Sigmoid colon (tissue), 7 donors: ENCODE results near the gene LDLRAD4. TPM values are rescaled to one million over a fixed set of nuclear protein-coding genes. Genes with fewer than 3 reads are reported as not detected.

Experiments
- DNase-seq: peaks from one replicate; pipeline ENCODE4 v3.0.0-alpha.2; 2019
- H3K27ac ChIP-seq, 4 donors: fragments of 200-600 bp; sonication (generic); one replicate each; pipeline ENCODE4 v1.5.1; 2016 to 2019; ENCODE audit warnings: mild to moderate bottlenecking in 1 of 4
- H3K27me3 ChIP-seq, 3 donors: fragments of 200-600 bp; sonication (generic); one replicate each; pipeline ENCODE4 v1.5.1; 2019; ENCODE audit warnings: mild to moderate bottlenecking in 1 of 3
- H3K36me3 ChIP-seq, 4 donors: fragments of 200-600 bp; sonication (generic); one replicate each; pipeline ENCODE4 v1.5.1; 2016 to 2019
- H3K4me1 ChIP-seq, 4 donors: fragments of 200-600 bp; sonication (generic); one replicate each; pipeline ENCODE4 v1.5.1; 2017 to 2019
- H3K4me3 ChIP-seq, 4 donors: fragments of 200-600 bp; sonication (generic); one replicate each; pipeline ENCODE4 v1.5.1; 2017 to 2019; ENCODE audit warnings: mild to moderate bottlenecking in 2 of 4, moderate library complexity in 1 of 4
- H3K9me3 ChIP-seq, 4 donors: fragments of 200-600 bp in 3 of 4; sonication (generic) in 3 of 4; one replicate each; pipeline versions ENCODE4 v1.5.1 to v1.6.1; 2013 to 2019
- EP300 ChIP-seq, 4 donors: sonication (generic); formaldehyde crosslinking; IDR thresholded peaks; one replicate each; pipeline ENCODE4 v1.6.1; 2017; ENCODE audit warnings: antibody characterized with exemption in 4 of 4
- POLR2A ChIP-seq, 2 donors: fragments of 450-650 bp; IDR thresholded peaks; one replicate each; pipeline ENCODE4 v1.6.1; 2016; ENCODE audit warnings: antibody characterized with exemption in 2 of 2, mild to moderate bottlenecking in 2 of 2, moderate library complexity in 2 of 2
- POLR2AphosphoS5 ChIP-seq, 4 donors: sonication (generic); formaldehyde crosslinking; IDR thresholded peaks; one replicate each; pipeline ENCODE4 v1.6.1; 2017; ENCODE audit warnings: antibody characterized with exemption in 4 of 4
- WGBS, 2 donors: extraction: QIAGEN DNeasy Blood & Tissue Kit; methylation state at CpG; one replicate each; pipeline ENCODE4 v1.1.7; 2013; 5-methylcytosine and 5-hydroxymethylcytosine counted together
- intact Hi-C: fragments of 100-400 bp; cut with DNase I; formaldehyde crosslinking; loops from one replicate; pipeline ENCODE4 v1.15.1; 2023
- polyA plus RNA-seq, 3 donors: library from polyadenylated mRNA; stranded (reverse); fragments of 200-250 nt; gene quantifications; one replicate each; pipeline ENCODE4 v1.2.3, GENCODE V29; 2013
- total RNA-seq, 4 donors: library from RNA; depleted of rRNA; stranded (reverse); fragments of >200 nt; gene quantifications; one replicate each; pipeline ENCODE4 v1.1.0, GENCODE V29; 2016
- TF ChIP-seq, protein P1 (sequence below), 4 experiments: fragments of 450-650 bp in 3 of 4; fragments of 200-600 bp in 1 of 4; IDR thresholded peaks; one replicate each; pipeline ENCODE4 v1.5.1; 2016 to 2019; ENCODE audit warnings: antibody characterized with exemption in 4 of 4, mild to moderate bottlenecking in 3 of 4, moderate library complexity in 2 of 4
- donor health status: healthy with polysubstance abuse.
- donor health status: Bipolar disorder and iron deficiency.
- donor health status: healthy.

Gene LDLRAD4
- total and polyA plus RNA-seq, 7 donors: 1.2 to 28.2 (median 17.2) TPM

DNA sequence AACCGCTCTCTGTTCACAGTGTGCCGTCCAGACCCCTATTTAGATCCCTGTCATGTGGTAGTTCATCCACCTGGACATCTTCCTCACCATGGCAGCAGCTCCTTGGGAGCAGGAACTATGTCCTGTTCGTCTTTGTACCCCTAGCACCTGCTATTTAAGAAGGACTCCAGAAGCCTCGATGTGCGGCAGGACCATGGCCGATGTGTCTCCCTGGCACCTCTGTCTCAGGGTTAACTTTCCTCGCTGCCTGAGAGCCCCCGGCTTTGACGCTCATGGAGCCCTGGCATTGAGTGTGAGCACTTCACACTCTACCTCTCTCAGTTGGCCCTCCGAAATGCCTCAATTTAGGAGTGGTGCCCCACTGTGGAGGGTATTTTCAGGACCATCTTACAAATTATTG lies 355.8 kb downstream of the LDLRAD4 start:
- 95 to 98% methylated on average over 10 of the region's 10 CpGs for WGBS, 2 donors
- Histone ChIP-seq H3K27me3 (no peaks in the 10 kb centered on the region), H3K36me3 (no peaks in the 10 kb centered on the region), H3K27ac (no peak overlapping the region), H3K4me3 (no peak overlapping the region), H3K4me1 (peaks cover 0 to 17% (median 8%) of the 10 kb centered on the region in 4 donors), H3K9me3 (no peaks in the 10 kb centered on the region)
- intact Hi-C loops: no loop called here
- DNase-seq: no peak
- TF ChIP-seq POLR2A (IDR thresholded peaks at IDR 0.05): no peak
- no peak for TF ChIP-seq POLR2AphosphoS5 (IDR thresholded peaks at IDR 0.05)
- TF ChIP-seq, protein P1, sequence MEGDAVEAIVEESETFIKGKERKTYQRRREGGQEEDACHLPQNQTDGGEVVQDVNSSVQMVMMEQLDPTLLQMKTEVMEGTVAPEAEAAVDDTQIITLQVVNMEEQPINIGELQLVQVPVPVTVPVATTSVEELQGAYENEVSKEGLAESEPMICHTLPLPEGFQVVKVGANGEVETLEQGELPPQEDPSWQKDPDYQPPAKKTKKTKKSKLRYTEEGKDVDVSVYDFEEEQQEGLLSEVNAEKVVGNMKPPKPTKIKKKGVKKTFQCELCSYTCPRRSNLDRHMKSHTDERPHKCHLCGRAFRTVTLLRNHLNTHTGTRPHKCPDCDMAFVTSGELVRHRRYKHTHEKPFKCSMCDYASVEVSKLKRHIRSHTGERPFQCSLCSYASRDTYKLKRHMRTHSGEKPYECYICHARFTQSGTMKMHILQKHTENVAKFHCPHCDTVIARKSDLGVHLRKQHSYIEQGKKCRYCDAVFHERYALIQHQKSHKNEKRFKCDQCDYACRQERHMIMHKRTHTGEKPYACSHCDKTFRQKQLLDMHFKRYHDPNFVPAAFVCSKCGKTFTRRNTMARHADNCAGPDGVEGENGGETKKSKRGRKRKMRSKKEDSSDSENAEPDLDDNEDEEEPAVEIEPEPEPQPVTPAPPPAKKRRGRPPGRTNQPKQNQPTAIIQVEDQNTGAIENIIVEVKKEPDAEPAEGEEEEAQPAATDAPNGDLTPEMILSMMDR (IDR thresholded peaks at IDR 0.05): no peak
- TF ChIP-seq EP300 (IDR thresholded peaks at IDR 0.05): no peak

DNA sequence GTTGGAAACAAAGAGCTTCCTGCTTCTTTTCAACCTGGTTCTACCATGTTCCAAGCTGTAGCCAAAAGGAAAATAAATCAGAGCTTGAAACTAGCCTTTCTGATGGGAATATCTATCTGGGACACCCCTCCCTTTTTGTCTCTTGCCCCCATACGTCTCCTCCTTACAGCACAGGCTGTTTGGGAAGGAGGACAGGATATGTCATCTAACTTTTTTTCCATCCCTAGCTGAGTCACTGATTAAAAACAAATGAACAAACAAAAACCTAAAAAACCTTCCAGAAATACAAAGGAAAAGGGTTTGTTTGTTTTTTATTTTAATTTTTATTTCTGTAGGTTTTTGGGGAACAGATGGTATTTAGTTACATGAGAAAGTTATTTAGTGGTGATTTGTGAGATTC lies 356.2 kb downstream of the LDLRAD4 start:
- intact Hi-C loops: no loop called here
- H3K4me1 ChIP-seq: peaks cover 0 to 21% (median 8%) of the 10 kb centered on the region in 4 donors
- H3K4me3 ChIP-seq: no peak overlapping the region
- no peaks in the 10 kb centered on the region for H3K27me3 ChIP-seq
- H3K36me3 ChIP-seq: no peaks in the 10 kb centered on the region
- no peak for DNase-seq
- 79 to 85% methylated on average over 1 of the region's 1 CpG for WGBS, 2 donors
- no peaks in the 10 kb centered on the region for H3K9me3 ChIP-seq
- no peak overlapping the region for H3K27ac ChIP-seq
- TF ChIP-seq, protein P1 (IDR thresholded peaks at IDR 0.05): no peak
- TF ChIP-seq POLR2A (IDR thresholded peaks at IDR 0.05) (no peak), EP300 (IDR thresholded peaks at IDR 0.05) (no peak), POLR2AphosphoS5 (IDR thresholded peaks at IDR 0.05) (no peak)

DNA sequence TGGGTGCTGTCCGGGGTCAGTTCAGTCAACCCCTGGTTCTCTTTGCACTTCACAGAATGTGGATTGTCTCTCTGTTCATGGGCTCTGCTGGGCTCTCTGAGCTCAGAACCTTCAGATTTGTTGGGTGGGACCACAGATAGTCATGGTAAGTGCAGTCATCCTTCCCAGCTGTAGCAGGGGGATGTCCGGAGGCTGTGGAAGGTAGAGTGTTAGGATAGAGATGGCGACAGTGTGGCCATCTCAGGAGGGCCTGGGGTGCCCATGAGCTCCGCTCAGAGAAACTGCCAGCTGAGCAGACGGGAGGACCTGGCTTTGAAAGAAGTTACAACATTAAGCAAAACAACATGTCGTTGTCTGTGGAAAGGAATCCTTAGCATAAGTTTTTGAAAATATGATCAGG lies 358.0 kb downstream of the LDLRAD4 start:
- H3K9me3 ChIP-seq: no peaks in the 10 kb centered on the region
- H3K4me3 ChIP-seq: no peak overlapping the region
- H3K4me1 ChIP-seq: peaks cover 0 to 30% (median 18%) of the 10 kb centered on the region in 4 donors
- TF ChIP-seq EP300 (IDR thresholded peaks at IDR 0.05) (no peak), POLR2AphosphoS5 (IDR thresholded peaks at IDR 0.05) (no peak), POLR2A (IDR thresholded peaks at IDR 0.05) (no peak)
- TF ChIP-seq, protein P1 (IDR thresholded peaks at IDR 0.05): no peak
- H3K27ac ChIP-seq: peak overlapping the region in 2 of 4 donors; percentile 27 to 50
- intact Hi-C loops: no loop called here
- 86 to 91% methylated on average over 6 of the region's 6 CpGs for WGBS, 2 donors
- no peaks in the 10 kb centered on the region for H3K27me3 ChIP-seq
- DNase-seq: no peak
- H3K36me3 ChIP-seq: no peaks in the 10 kb centered on the region

DNA sequence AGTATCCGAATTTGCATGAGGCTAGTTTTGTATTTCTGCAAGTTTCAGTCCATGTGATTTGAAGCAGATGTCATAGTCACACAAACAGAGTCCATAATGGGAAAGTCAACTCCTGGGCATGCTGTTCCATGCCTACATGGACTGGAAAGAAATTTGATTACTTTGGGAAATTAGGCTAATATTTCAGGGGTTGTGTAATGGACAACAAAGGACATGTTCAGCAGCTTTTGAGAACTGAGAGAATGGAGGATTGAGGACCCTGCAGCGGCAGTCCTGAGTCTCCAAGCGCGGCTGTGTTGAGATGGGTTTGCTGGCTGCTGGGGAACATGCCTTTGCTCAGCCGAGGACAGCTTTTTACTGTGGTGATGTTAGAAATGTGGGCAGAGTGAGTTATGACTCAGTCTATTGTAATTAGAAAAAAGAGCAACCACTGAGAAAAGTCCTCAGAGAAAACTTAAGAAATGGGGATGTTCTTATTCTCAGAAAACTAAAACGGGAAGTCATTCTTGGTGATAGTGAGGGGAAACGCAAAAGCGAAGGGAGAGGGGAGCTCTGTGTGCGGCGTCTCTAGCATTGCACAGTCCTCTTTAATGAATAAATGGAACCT lies 358.6 kb downstream of the LDLRAD4 start:
- WGBS, 2 donors: 43 to 78% methylated on average over 10 of the region's 10 CpGs
- Histone ChIP-seq H3K9me3 (no peaks in the 10 kb centered on the region), H3K36me3 (no peaks in the 10 kb centered on the region), H3K4me1 (peaks cover 0 to 31% (median 18%) of the 10 kb centered on the region in 4 donors), H3K27ac (peak overlapping the region in 2 of 4 donors; percentile 46 to 50), H3K4me3 (no peak overlapping the region), H3K27me3 (no peaks in the 10 kb centered on the region)
- TF ChIP-seq EP300 (IDR thresholded peaks at IDR 0.05) (no peak), POLR2AphosphoS5 (IDR thresholded peaks at IDR 0.05) (peak in 1 of 4 donors; percentile 11)
- intact Hi-C loops: no loop called here
- DNase-seq: no peak

DNA sequence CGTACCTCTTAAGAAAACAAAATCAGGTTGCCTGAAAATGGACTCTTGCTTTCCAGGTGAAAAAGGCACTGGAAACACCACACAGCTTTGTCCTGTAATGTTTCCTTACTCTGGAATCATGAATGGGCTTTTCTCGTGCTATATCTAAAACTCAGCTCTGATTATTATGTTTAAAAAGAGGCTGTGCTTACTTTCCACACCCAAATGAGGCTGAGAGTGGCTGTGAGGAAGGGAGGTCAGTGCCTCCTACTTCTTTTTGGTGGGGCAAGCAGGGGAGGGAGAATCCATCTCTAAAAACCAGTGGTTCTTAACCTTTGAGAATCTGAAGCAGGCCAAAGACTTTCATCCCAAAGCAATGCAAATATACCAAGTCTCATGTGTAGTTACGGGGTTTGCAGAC lies 359.2 kb downstream of the LDLRAD4 start:
- Histone ChIP-seq H3K9me3 (no peaks in the 10 kb centered on the region), H3K27me3 (no peaks in the 10 kb centered on the region), H3K36me3 (no peaks in the 10 kb centered on the region), H3K4me1 (peaks cover 0 to 31% (median 18%) of the 10 kb centered on the region in 4 donors), H3K4me3 (no peak overlapping the region), H3K27ac (peak overlapping the region in 2 of 4 donors; percentile 46 to 50)
- DNase-seq: no peak
- 74 to 83% methylated on average over 3 of the region's 3 CpGs for WGBS, 2 donors
- TF ChIP-seq EP300 (IDR thresholded peaks at IDR 0.05): no peak
- TF ChIP-seq, protein P1 (IDR thresholded peaks at IDR 0.05): no peak
- no peak for TF ChIP-seq POLR2A (IDR thresholded peaks at IDR 0.05)
- no peak for TF ChIP-seq POLR2AphosphoS5 (IDR thresholded peaks at IDR 0.05)
- intact Hi-C loops: no loop called here
